Stimulated activated naive CD4-positive, alpha-beta T cell treated with Interleukin-2 at 50 U/mL for 16 hours (primary cell): ENCODE data around the gene EYA2.

Experiments
- DNase-seq: peaks from one replicate; lab custom pipeline; 2025; lab: John Stamatoyannopoulos, UW

The EYA2 gene

GRCh38 chr20:46978951-46979491 lies 84.4 kb downstream of the EYA2 start:
- no peak for DNase-seq

- DNase-seq: no peak
Measured at GRCh38 chr20:46979603-46980241, 85.1 kb downstream of the EYA2 start.

- no peak for DNase-seq
Measured at GRCh38 chr20:46981184-46981583, 86.5 kb downstream of the EYA2 start.

GRCh38 chr20:46983466-46983865 lies 88.8 kb downstream of the EYA2 start:
- DNase-seq: no peak

- no peak for DNase-seq
Measured at GRCh38 chr20:46984405-46984804, 89.8 kb downstream of the EYA2 start.

- DNase-seq: no peak
Measured at GRCh38 chr20:46985250-46985649, 90.6 kb downstream of the EYA2 start.

GRCh38 chr20:46985671-46986070 lies 91.0 kb downstream of the EYA2 start:
- DNase-seq: no peak

GRCh38 chr20:46987001-46987400 lies 92.4 kb downstream of the EYA2 start:
- DNase-seq: no peak

GRCh38 chr20:46990017-46990595 lies 95.5 kb downstream of the EYA2 start:
- DNase-seq: no peak

- no peak for DNase-seq
Measured at GRCh38 chr20:46990596-46991104, 96.0 kb downstream of the EYA2 start.

- DNase-seq: no peak
Measured at GRCh38 chr20:46991168-46991567, 96.5 kb downstream of the EYA2 start.

- DNase-seq: no peak
Measured at GRCh38 chr20:46991880-46992639, 97.4 kb downstream of the EYA2 start.

GRCh38 chr20:46992640-46993035 lies 98.0 kb downstream of the EYA2 start:
- DNase-seq: no peak

GRCh38 chr20:46993465-46994095 lies 98.9 kb downstream of the EYA2 start:
- DNase-seq: no peak

GRCh38 chr20:46994341-46994740 lies 99.7 kb downstream of the EYA2 start:
- peak; percentile 50 for DNase-seq

GRCh38 chr20:46995561-46996142 lies 101.0 kb downstream of the EYA2 start:
- DNase-seq: no peak

GRCh38 chr20:46997187-46997586 lies 102.5 kb downstream of the EYA2 start:
- no peak for DNase-seq

GRCh38 chr20:46998477-46999240 lies 104.0 kb downstream of the EYA2 start:
- no peak for DNase-seq

- DNase-seq: no peak
Measured at GRCh38 chr20:46999801-47000465, 105.3 kb downstream of the EYA2 start.

GRCh38 chr20:47003223-47003622 lies 108.6 kb downstream of the EYA2 start:
- no peak for DNase-seq

- DNase-seq: no peak
Measured at GRCh38 chr20:47004179-47004578, 109.5 kb downstream of the EYA2 start.
